Stimulated activated CD8-positive, alpha-beta memory T cell treated with anti-CD3 and anti-CD28 coated beads, Interleukin-4, amount 100 ng/mL, for 4 hours (primary cell): ENCODE results near the gene TSC22D1.

Experiments
- DNase-seq, 2 donors: peaks; one replicate each; pipeline ENCODE4 v3.0.0-alpha.2; 2020; ENCODE audit warnings: low read depth in 2 of 2, low spot score in 1 of 2

TSC22D1 gene

DNA sequence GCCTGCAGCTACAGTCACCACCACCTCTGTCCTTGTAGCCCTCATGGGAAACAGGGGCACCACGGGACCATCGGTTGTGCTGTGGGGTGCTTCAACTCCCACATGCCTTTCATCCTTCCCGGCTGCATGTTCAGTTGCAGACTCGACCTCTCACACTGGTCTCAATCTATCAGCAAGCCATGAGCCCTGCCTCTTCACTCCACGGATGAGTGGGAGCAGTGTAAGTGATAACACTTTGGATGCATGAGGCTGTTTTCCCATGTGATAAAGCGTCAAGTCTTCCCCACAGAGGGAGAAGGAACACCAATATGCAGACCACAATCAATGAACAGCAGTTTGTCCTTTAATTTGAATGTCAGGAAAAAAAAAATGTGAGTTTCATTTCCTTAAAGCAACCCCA lies 190.3 kb downstream of the TSC22D1 start:
- DNase-seq, result no peak

DNA sequence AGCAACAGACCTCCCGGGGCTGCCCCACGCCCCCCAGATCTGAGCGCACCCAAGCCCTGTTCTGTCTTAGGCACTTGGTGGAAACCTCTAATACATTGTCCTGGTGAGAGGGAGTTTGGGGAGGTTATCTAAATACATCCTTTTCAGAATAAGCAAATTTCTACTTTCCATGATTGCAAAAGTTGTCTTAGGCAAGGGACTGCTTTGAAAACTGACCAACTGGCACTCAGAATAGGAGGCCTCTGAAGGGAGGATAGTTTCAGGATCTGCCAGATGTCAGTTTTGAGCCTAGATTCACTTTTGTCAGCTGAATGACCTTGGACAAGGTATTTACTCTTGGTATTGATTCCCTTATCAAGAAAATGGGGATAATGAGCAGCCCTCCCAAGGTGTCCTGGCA lies 190.7 kb downstream of the TSC22D1 start:
- no peak for DNase-seq

DNA sequence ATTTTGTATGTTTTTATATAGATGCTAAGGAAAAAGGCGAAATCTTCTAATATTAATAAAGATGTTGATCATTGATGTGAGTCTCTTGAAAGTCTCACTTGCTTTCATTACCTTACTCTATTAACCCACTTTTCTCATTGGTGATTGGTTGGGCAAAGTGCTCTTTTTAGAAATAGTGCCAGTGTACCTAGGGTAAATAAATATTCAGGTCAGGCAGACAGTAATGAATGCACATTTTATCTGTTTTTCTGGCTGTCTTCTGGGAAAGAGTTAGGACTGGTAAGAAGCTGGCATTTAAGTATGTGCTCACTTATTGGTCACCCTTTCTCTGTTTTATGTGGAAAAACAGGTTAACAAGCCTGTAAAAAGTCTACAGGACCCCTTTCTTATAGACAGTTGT lies 191.4 kb downstream of the TSC22D1 start:
- no peak for DNase-seq

DNA sequence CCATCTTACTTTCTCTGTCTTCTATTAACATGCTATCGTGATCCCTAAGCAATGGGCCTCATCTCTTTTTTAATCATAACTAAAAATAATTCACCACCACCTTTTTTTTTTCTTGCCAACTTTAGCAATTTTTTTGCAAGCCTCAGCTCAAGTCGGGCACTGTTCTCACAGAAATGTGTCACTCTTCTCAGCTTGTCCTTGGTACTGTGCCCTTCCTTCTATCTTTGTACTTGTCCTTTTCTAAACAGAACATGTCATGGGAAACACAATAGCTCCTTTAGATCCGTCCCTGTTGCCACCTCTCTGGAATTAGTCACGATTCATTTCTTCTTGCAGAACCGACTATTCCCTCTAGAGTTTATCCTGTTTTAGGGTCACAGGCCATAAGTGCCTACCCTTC lies 192.2 kb downstream of the TSC22D1 start:
- DNase-seq, result no peak

DNA sequence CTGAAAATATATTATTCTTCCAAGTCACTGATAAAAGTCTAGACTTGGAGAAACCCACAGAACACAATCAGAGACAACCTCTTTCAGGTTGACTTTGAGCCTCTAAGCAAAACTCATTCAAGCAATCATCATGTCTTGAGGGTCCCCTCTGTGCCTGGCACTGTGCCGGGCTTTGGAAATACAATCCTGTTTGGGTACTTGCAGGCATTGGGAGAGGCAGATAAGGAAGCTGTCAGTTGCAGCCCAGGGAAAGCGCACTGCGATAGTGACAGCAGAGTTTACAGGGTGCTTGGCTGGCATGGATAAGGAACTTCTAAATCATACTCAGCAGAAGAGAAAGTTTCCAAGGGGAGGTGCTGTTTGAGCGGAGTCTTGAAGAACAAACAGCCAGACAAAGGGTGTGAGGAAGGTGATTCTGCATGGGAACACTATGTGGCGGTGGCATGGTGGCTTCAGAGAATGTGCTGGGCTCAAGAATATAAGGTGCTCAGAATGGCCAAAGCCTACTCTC lies 193.4 kb downstream of the TSC22D1 start:
- no peak for DNase-seq
